Measurements from ENCODE around the gene NAPSA.

- no peak for TF ChIP-seq CTCF (IDR thresholded peaks at IDR 0.05 in 2 of 3, conservative IDR thresholded peaks at IDR 0.05 in 1 of 3; ENCODE audit: control insufficient read depth in 2 of 3, extremely low read depth in 1 of 3, insufficient read depth in 1 of 3, low read depth in 3 of 3, low read length in 3 of 3)
- no peak for TF ChIP-seq YY1 (IDR thresholded peaks at IDR 0.05; ENCODE audit: low read depth, low read length)
- TF ChIP-seq POLR2A (IDR thresholded peaks at IDR 0.05; ENCODE audit: low read depth, low read length): no peak; the same call in 1 of the 2 replicates
- TF ChIP-seq MYC (IDR thresholded peaks at IDR 0.05; ENCODE audit: insufficient read depth, insufficient read length, insufficient replicate concordance, low read length, severe bottlenecking): no peak
Measured at GRCh38 chr19:50311723-50312635, 53.5 kb downstream of the NAPSA start.

All from GM12878 (cell line).